ENCODE measurements around the gene KCNMA1. TPM values are rescaled to one million over a fixed set of nuclear protein-coding genes. Genes with fewer than 3 reads are reported as not detected.

The KCNMA1 gene
- total and polyA plus RNA-seq, 7 donors = 15.3 to 427 (median 256) TPM

- Histone ChIP-seq H3K36me3 (no peaks in the 10 kb centered on the region), H3K4me3 (no peak overlapping the region), H3K27me3 (no peaks in the 10 kb centered on the region), H3K4me1 (peaks cover 0 to 88% (median 72%) of the 10 kb centered on the region in 4 donors), H3K27ac (no peak overlapping the region), H3K9me3 (no peaks in the 10 kb centered on the region)
- intact Hi-C loops (cut with DNase I) = no loop called here
- peak; percentile 37 for DNase-seq
- 67 to 93% methylated on average over 5 of the region's 5 CpGs for WGBS, 2 donors
- TF ChIP-seq POLR2A (IDR thresholded peaks at IDR 0.05) = no peak
Measured at GRCh38 chr10:77611221-77611620, 26.4 kb downstream of the KCNMA1 start.

DNA sequence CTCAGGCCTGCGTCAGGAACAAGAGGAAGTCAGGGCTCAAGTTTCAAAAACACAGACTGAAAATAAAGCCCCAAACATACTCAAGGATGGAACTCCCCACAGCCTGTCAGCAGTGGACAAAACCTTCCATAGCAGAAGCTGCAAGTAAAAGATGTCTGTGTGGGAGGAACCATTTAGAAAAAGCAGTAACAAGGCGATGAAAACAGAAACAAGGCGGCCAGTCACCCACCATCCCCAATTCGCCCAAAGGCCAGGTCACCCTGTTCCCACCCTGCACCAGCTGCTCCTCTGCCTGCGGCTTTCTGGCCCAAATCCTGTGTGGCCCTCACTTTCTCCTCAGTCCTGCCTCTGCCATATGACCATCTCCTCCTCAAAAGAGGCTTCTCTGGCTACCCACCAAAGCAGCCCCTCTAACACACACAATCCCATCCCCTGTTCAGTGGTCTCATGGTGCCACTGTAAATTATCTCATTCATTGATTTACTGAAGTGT, 27.8 kb downstream of the KCNMA1 start:
- intact Hi-C loops (cut with DNase I) = no loop called here
- 80 to 86% methylated on average over 5 of the region's 5 CpGs for WGBS, 2 donors
- Histone ChIP-seq H3K9me3 (no peaks in the 10 kb centered on the region), H3K4me1 (peaks cover 0 to 88% (median 73%) of the 10 kb centered on the region in 4 donors), H3K27ac (peak overlapping the region in 3 of 4 donors; percentile 6 to 52 (median 44)), H3K27me3 (no peaks in the 10 kb centered on the region), H3K4me3 (no peak overlapping the region), H3K36me3 (no peaks in the 10 kb centered on the region)
- DNase-seq = peak; percentile 52
- TF ChIP-seq POLR2AphosphoS5 (IDR thresholded peaks at IDR 0.05) = no peak
- TF ChIP-seq EP300 (IDR thresholded peaks at IDR 0.05) = no peak
- TF ChIP-seq CTCF (IDR thresholded peaks at IDR 0.05) = no peak
- no peak for TF ChIP-seq POLR2A (IDR thresholded peaks at IDR 0.05)

DNA sequence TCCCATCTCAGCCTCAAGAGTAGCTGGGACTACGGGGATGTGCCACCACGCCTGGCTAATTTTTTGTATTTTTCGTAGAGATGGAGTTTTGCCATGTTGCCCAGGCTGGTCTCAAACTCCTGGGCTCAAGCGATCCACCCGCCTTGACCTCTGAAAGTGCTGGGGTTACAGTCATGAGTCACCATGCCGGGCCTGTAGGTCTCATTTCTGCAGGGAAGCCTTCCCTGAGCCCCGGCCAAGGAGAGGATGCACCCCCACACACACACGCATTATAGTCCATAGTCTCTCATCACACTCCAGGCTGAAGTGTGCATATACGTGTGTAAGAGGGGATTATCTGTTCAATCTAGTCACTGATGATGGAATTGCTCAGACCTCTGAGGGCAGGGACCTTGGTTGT, 29.3 kb downstream of the KCNMA1 start:
- WGBS, 2 donors = 84 to 90% methylated on average over 9 of the region's 9 CpGs
- H3K4me1 ChIP-seq = peaks cover 0 to 88% (median 73%) of the 10 kb centered on the region in 4 donors
- TF ChIP-seq POLR2A (IDR thresholded peaks at IDR 0.05) = no peak
- TF ChIP-seq POLR2AphosphoS5 (IDR thresholded peaks at IDR 0.05) = no peak
- no peak for TF ChIP-seq EP300 (IDR thresholded peaks at IDR 0.05)
- no peak for TF ChIP-seq CTCF (IDR thresholded peaks at IDR 0.05)
- intact Hi-C loops (cut with DNase I) = no loop called here
- H3K36me3 ChIP-seq = no peaks in the 10 kb centered on the region
- H3K27me3 ChIP-seq = no peaks in the 10 kb centered on the region
- H3K4me3 ChIP-seq = no peak overlapping the region
- DNase-seq = peak; percentile 46
- H3K9me3 ChIP-seq = no peaks in the 10 kb centered on the region
- H3K27ac ChIP-seq = no peak overlapping the region

GRCh38 chr10:77606751-77607150, 30.9 kb downstream of the KCNMA1 start:
- WGBS, 2 donors = 81 to 87% methylated on average over 2 of the region's 2 CpGs
- no peaks in the 10 kb centered on the region for H3K9me3 ChIP-seq
- H3K27me3 ChIP-seq = no peaks in the 10 kb centered on the region
- peaks cover 0 to 93% (median 80%) of the 10 kb centered on the region in 4 donors for H3K4me1 ChIP-seq
- peak; percentile 34 for DNase-seq
- H3K27ac ChIP-seq = peak overlapping the region in 1 of 4 donors; percentile 16
- H3K36me3 ChIP-seq = no peaks in the 10 kb centered on the region
- H3K4me3 ChIP-seq = no peak overlapping the region
- intact Hi-C loops (cut with DNase I) = no loop called here
- TF ChIP-seq CTCF (IDR thresholded peaks at IDR 0.05) (no peak), POLR2A (IDR thresholded peaks at IDR 0.05) (no peak), EP300 (IDR thresholded peaks at IDR 0.05) (no peak), POLR2AphosphoS5 (IDR thresholded peaks at IDR 0.05) (no peak)

GRCh38 chr10:77605466-77605865, 32.1 kb downstream of the KCNMA1 start:
- H3K4me1 ChIP-seq = peaks cover 0 to 92% (median 82%) of the 10 kb centered on the region in 4 donors
- DNase-seq = peak; percentile 61
- no peak for TF ChIP-seq EP300 (IDR thresholded peaks at IDR 0.05)
- no peak for TF ChIP-seq POLR2A (IDR thresholded peaks at IDR 0.05)
- TF ChIP-seq CTCF (IDR thresholded peaks at IDR 0.05) = no peak
- intact Hi-C loops (cut with DNase I) = no loop called here
- peak overlapping the region in 3 of 4 donors; percentile 52 to 64 (median 54) for H3K27ac ChIP-seq
- H3K27me3 ChIP-seq = no peaks in the 10 kb centered on the region
- H3K9me3 ChIP-seq = no peaks in the 10 kb centered on the region
- no peak overlapping the region for H3K4me3 ChIP-seq
- no peaks in the 10 kb centered on the region for H3K36me3 ChIP-seq
- WGBS, 2 donors = 53 to 67% methylated on average over 4 of the region's 4 CpGs
